ENCODE results near the gene CD226.

CD226 gene

DNA sequence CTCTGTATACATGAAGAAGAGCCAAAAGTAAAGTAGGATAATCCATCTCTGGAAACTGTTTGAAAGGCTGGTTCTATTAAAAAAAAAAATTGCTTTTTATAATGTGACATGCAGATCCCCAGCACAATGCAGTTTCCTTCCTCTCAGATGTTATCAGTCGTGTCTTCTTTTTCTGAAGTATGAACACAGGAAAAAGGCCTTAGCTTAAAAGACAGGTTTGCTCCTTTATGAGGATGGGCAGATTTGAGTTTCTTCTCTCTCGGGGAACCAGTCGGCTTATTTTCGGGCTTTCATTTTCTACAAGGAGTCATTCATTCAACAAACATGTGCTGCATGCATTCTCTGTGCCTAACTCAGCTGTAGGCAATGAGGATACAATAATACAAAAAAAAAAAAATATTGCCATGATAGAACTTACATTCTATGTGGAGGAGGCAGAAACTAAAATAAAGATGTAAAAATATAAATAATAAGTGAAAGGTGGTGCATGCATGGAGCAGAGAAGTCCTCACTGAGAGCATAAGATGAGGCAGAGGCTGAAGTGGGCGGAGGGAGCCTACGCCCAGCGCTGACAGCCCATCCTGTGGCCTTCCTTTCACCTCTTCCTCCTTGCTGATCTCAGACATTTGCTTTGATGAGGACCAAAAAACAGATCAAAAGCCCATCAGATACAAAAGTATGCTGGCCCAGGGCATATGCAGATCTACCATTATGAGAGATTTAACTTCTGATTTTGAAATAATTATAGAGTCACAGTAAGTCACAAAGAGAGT, at the start of gene CD226:
TSS of gene CD226 (minus strand) at position 513 of the 773 bp plus-strand sequence. CDS start at position 46, 467 bp downstream.
- H3K27me3 ChIP-seq (ENCODE audit: insufficient read depth, low read length, poor library complexity): no peaks in the 10 kb centered on the region
- peak; percentile 15 for DNase-seq
- H3K4me1 ChIP-seq (ENCODE audit: insufficient read depth, low read length): peaks cover 26% of the 10 kb centered on the region
- H4K20me1 ChIP-seq (ENCODE audit: insufficient read depth, low read length): no peaks in the 10 kb centered on the region
- peaks cover under 1% of the 10 kb centered on the region for H3K9me3 ChIP-seq (ENCODE audit: insufficient read depth, low read length, severe bottlenecking)
- no peak within 1 kb of the TSS for H3K27ac ChIP-seq (ENCODE audit: low read length)
- H3K4me2 ChIP-seq (ENCODE audit: insufficient read depth, low read length): peak within 1 kb of the TSS; percentile 47
- no peak within 1 kb of the TSS for H2AFZ ChIP-seq (ENCODE audit: low read depth, low read length)
- no peaks in the 10 kb centered on the region for H3K79me2 ChIP-seq (ENCODE audit: insufficient read depth, low read length)
- peak within 1 kb of the TSS in 1 of 2 experiments; percentile 1; a peak in 1 of 4 replicates for H3K4me3 ChIP-seq (ENCODE audit: low read depth in 1 of 2, low read length in 2 of 2)
- H3K36me3 ChIP-seq (ENCODE audit: insufficient read depth, low read length): no peaks in the 10 kb centered on the region
- ATAC-seq (ENCODE audit: insufficient read depth, low read depth): peak; percentile 90
- H3K9ac ChIP-seq (ENCODE audit: low read depth, low read length): no peak within 1 kb of the TSS
- TF ChIP-seq EZH2 (IDR thresholded peaks at IDR 0.05; ENCODE audit: borderline replicate concordance, low read depth, low read length, severe bottlenecking): no peak
- TF ChIP-seq, protein P1, sequence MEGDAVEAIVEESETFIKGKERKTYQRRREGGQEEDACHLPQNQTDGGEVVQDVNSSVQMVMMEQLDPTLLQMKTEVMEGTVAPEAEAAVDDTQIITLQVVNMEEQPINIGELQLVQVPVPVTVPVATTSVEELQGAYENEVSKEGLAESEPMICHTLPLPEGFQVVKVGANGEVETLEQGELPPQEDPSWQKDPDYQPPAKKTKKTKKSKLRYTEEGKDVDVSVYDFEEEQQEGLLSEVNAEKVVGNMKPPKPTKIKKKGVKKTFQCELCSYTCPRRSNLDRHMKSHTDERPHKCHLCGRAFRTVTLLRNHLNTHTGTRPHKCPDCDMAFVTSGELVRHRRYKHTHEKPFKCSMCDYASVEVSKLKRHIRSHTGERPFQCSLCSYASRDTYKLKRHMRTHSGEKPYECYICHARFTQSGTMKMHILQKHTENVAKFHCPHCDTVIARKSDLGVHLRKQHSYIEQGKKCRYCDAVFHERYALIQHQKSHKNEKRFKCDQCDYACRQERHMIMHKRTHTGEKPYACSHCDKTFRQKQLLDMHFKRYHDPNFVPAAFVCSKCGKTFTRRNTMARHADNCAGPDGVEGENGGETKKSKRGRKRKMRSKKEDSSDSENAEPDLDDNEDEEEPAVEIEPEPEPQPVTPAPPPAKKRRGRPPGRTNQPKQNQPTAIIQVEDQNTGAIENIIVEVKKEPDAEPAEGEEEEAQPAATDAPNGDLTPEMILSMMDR (IDR thresholded peaks at IDR 0.05; ENCODE audit: borderline replicate concordance, extremely low read depth, low read length, poor library complexity, severe bottlenecking): no peak

DNA sequence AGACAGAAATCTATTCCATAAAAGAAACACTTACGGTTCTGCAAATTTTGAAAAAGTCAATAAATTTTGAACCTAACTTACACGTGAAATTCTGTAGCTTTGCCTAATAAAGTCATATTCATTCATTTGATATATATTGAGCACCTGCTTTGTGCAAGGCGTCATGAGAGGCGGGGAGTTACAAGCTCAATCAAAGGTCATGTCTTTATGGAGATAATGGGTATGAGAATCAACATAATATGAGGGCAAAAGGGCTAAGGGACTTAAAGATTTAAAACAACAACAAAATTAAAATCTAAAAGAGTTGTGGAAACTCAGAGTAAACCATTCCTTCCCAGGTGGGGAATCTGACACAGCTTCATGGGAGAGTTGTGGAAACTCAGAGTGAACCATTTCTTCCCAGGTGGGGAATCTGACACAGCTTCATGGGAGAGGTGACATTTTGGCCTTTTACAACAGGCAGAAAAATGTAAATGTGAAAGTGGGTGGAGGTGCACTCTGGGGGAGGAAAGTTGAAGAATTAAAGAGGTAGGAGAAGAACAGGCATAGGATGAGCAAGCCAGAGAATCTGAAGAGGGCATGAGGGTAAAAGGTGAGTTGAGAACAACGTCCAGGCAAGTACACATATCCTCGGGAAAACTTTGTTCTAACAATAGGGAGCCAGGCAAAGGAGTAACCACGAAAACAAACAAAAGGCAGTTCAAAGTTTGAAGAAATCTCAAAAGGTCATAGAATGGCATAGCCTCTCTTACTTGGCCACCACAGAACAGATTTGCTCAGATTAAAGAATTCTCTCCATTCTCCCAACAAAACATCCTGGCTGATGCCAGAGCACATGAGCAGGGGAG, 49.5 kb upstream of the CD226 start:
- no peak for TF ChIP-seq EZH2 (IDR thresholded peaks at IDR 0.05; ENCODE audit: borderline replicate concordance, low read depth, low read length, severe bottlenecking)
- TF ChIP-seq, protein P1 (IDR thresholded peaks at IDR 0.05; ENCODE audit: borderline replicate concordance, extremely low read depth, low read length, poor library complexity, severe bottlenecking): no peak
- H3K9me3 ChIP-seq (ENCODE audit: insufficient read depth, low read length, severe bottlenecking): no peaks in the 10 kb centered on the region
- no peaks in the 10 kb centered on the region for H3K4me1 ChIP-seq (ENCODE audit: insufficient read depth, low read length)
- no peak overlapping the region for H3K4me3 ChIP-seq (ENCODE audit: low read depth in 1 of 2, low read length in 2 of 2)
- no peak overlapping the region for H3K27ac ChIP-seq (ENCODE audit: low read length)
- no peaks in the 10 kb centered on the region for H3K79me2 ChIP-seq (ENCODE audit: insufficient read depth, low read length)
- DNase-seq (no peak), ATAC-seq (ENCODE audit: insufficient read depth, low read depth) (no peak)
- no peaks in the 10 kb centered on the region for H3K27me3 ChIP-seq (ENCODE audit: insufficient read depth, low read length, poor library complexity)
- no peaks in the 10 kb centered on the region for H4K20me1 ChIP-seq (ENCODE audit: insufficient read depth, low read length)
- H3K9ac ChIP-seq (ENCODE audit: low read depth, low read length): no peak overlapping the region
- no peak overlapping the region for H2AFZ ChIP-seq (ENCODE audit: low read depth, low read length)
- peaks cover 33% of the 10 kb centered on the region for H3K36me3 ChIP-seq (ENCODE audit: insufficient read depth, low read length)
- H3K4me2 ChIP-seq (ENCODE audit: insufficient read depth, low read length): no peak overlapping the region

DNA sequence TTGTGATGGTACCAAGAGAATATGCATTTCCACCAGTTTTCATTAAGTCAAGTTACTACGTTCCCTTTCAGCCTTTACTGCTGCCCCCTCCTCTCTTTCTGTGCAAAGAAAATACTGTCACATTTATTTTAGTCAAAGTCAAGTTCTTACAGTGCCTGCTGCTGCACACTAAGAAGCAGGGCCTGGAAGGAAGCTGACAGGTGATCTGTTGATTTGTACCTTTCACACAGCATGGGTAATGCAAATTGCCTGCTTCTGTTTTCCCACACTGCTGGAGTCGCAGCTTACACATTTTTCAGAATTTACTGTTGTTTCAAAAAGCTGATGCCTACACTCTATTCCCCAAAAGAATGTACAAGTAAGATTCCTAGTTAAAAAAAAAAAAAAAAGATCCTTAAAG, 48.7 kb upstream of the CD226 start:
- Histone ChIP-seq H3K79me2 (ENCODE audit: insufficient read depth, low read length) (no peaks in the 10 kb centered on the region), H3K27me3 (ENCODE audit: insufficient read depth, low read length, poor library complexity) (no peaks in the 10 kb centered on the region), H4K20me1 (ENCODE audit: insufficient read depth, low read length) (no peaks in the 10 kb centered on the region), H2AFZ (ENCODE audit: low read depth, low read length) (no peak overlapping the region), H3K4me3 (ENCODE audit: low read depth in 1 of 2, low read length in 2 of 2) (no peak overlapping the region), H3K27ac (ENCODE audit: low read length) (no peak overlapping the region), H3K9ac (ENCODE audit: low read depth, low read length) (no peak overlapping the region), H3K4me2 (ENCODE audit: insufficient read depth, low read length) (no peak overlapping the region), H3K36me3 (ENCODE audit: insufficient read depth, low read length) (peaks cover 26% of the 10 kb centered on the region), H3K9me3 (ENCODE audit: insufficient read depth, low read length, severe bottlenecking) (no peaks in the 10 kb centered on the region), H3K4me1 (ENCODE audit: insufficient read depth, low read length) (no peaks in the 10 kb centered on the region)
- ATAC-seq (ENCODE audit: insufficient read depth, low read depth) (no peak), DNase-seq (no peak)
- no peak for TF ChIP-seq EZH2 (IDR thresholded peaks at IDR 0.05; ENCODE audit: borderline replicate concordance, low read depth, low read length, severe bottlenecking)
- TF ChIP-seq, protein P1 (IDR thresholded peaks at IDR 0.05; ENCODE audit: borderline replicate concordance, extremely low read depth, low read length, poor library complexity, severe bottlenecking): no peak
